ENCODE measurements around the gene AFG3L2. TPM values are rescaled to one million over a fixed set of nuclear protein-coding genes. Genes with fewer than 3 reads are reported as not detected.

The AFG3L2 gene
- total and polyA plus RNA-seq, 2 experiments from 2014 or later: 44.1 to 60.8 TPM

- Histone ChIP-seq H3K27me3 (no peaks in the 10 kb centered on the region), H3K4me1 (ENCODE audit: insufficient read depth) (no peaks in the 10 kb centered on the region), H3K27ac (no peak overlapping the region), H3K36me3 (replicated peaks; ENCODE audit: insufficient read depth, low read depth) (no peaks in the 10 kb centered on the region), H3K4me2 (no peak overlapping the region), H3K79me2 (no peaks in the 10 kb centered on the region), H2AFZ (no peak overlapping the region), H3K9me3 (ENCODE audit: low read depth) (no peaks in the 10 kb centered on the region), H3K9me2 (replicated peaks; ENCODE audit: insufficient read depth) (no peaks in the 10 kb centered on the region), H4K20me1 (ENCODE audit: insufficient read depth, poor library complexity, severe bottlenecking) (no peaks in the 10 kb centered on the region), H3K4me3 (no peak overlapping the region)
- TF ChIP-seq, protein P1, sequence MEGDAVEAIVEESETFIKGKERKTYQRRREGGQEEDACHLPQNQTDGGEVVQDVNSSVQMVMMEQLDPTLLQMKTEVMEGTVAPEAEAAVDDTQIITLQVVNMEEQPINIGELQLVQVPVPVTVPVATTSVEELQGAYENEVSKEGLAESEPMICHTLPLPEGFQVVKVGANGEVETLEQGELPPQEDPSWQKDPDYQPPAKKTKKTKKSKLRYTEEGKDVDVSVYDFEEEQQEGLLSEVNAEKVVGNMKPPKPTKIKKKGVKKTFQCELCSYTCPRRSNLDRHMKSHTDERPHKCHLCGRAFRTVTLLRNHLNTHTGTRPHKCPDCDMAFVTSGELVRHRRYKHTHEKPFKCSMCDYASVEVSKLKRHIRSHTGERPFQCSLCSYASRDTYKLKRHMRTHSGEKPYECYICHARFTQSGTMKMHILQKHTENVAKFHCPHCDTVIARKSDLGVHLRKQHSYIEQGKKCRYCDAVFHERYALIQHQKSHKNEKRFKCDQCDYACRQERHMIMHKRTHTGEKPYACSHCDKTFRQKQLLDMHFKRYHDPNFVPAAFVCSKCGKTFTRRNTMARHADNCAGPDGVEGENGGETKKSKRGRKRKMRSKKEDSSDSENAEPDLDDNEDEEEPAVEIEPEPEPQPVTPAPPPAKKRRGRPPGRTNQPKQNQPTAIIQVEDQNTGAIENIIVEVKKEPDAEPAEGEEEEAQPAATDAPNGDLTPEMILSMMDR (IDR thresholded peaks at IDR 0.05; ENCODE audit: poor library complexity): no peak
- TF ChIP-seq EZH2phosphoT487 (IDR thresholded peaks at IDR 0.05; ENCODE audit: low read depth, severe bottlenecking, unreplicated experiment): no peak
- TF ChIP-seq EZH2 (IDR thresholded peaks at IDR 0.05; ENCODE audit: borderline replicate concordance): no peak
- no peak for DNase-seq (ENCODE audit: low spot score)
- 68% methylated on average over 4 of the region's 4 CpGs for WGBS (ENCODE audit: low lambda C conversion rate, missing lambda C conversion rate)
Observed at GRCh38 chr18:12321333-12321732, 55.7 kb downstream of the AFG3L2 start.

DNA sequence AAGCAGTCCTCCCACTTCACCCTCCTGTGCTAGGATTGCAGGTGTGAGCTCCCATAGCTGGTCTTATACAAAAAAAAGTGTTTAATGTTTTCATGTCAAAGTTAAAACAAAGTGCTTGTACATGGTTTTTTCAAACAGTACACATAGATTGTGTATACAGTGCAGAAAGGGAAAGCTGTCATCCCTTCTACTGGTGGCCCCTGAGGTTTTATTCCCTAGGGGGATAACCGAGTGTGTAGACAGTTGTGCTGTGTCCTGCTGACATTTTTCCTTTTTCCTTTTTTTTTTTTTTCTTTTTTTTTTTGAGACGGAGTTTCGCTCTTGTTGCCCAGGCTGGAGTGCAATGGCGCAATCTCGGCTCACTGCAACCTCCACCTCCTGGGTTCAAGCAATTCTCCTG, 58.2 kb downstream of the AFG3L2 start:
- Histone ChIP-seq H3K36me3 (replicated peaks; ENCODE audit: insufficient read depth, low read depth) (no peaks in the 10 kb centered on the region), H3K27me3 (no peaks in the 10 kb centered on the region), H3K79me2 (no peaks in the 10 kb centered on the region), H4K20me1 (ENCODE audit: insufficient read depth, poor library complexity, severe bottlenecking) (no peaks in the 10 kb centered on the region), H2AFZ (no peak overlapping the region), H3K4me2 (no peak overlapping the region), H3K27ac (no peak overlapping the region), H3K4me1 (ENCODE audit: insufficient read depth) (no peaks in the 10 kb centered on the region), H3K9me2 (replicated peaks; ENCODE audit: insufficient read depth) (no peaks in the 10 kb centered on the region), H3K4me3 (no peak overlapping the region), H3K9me3 (ENCODE audit: low read depth) (no peaks in the 10 kb centered on the region)
- 67% methylated on average over 1 of the region's 5 CpGs for WGBS (ENCODE audit: low lambda C conversion rate, missing lambda C conversion rate)
- TF ChIP-seq EZH2phosphoT487 (IDR thresholded peaks at IDR 0.05; ENCODE audit: low read depth, severe bottlenecking, unreplicated experiment) (no peak), EZH2 (IDR thresholded peaks at IDR 0.05; ENCODE audit: borderline replicate concordance) (no peak)
- TF ChIP-seq, protein P1 (IDR thresholded peaks at IDR 0.05; ENCODE audit: poor library complexity): no peak
- no peak for DNase-seq (ENCODE audit: low spot score)

GRCh38 chr18:12318334-12318697, 58.7 kb downstream of the AFG3L2 start:
- Histone ChIP-seq H4K20me1 (ENCODE audit: insufficient read depth, poor library complexity, severe bottlenecking) (no peaks in the 10 kb centered on the region), H3K4me1 (ENCODE audit: insufficient read depth) (no peaks in the 10 kb centered on the region), H3K36me3 (replicated peaks; ENCODE audit: insufficient read depth, low read depth) (no peaks in the 10 kb centered on the region), H3K9me2 (replicated peaks; ENCODE audit: insufficient read depth) (no peaks in the 10 kb centered on the region), H3K27ac (no peak overlapping the region), H3K27me3 (no peaks in the 10 kb centered on the region), H3K4me2 (no peak overlapping the region), H3K79me2 (no peaks in the 10 kb centered on the region), H2AFZ (no peak overlapping the region), H3K4me3 (no peak overlapping the region), H3K9me3 (ENCODE audit: low read depth) (no peaks in the 10 kb centered on the region)
- 51% methylated on average over 5 of the region's 5 CpGs for WGBS (ENCODE audit: low lambda C conversion rate, missing lambda C conversion rate)
- DNase-seq (ENCODE audit: low spot score): no peak
- TF ChIP-seq EZH2 (IDR thresholded peaks at IDR 0.05; ENCODE audit: borderline replicate concordance): no peak
- TF ChIP-seq, protein P1 (IDR thresholded peaks at IDR 0.05; ENCODE audit: poor library complexity): no peak
- no peak for TF ChIP-seq EZH2phosphoT487 (IDR thresholded peaks at IDR 0.05; ENCODE audit: low read depth, severe bottlenecking, unreplicated experiment)
